H9 (cell line): ENCODE data around the gene RIT2. TPM values are rescaled to one million over a fixed set of nuclear protein-coding genes. Genes with fewer than 3 reads are reported as not detected.

Experiments used
- DNase-seq: peaks from one replicate; pipeline ENCODE4 v3.0.0-alpha.2; 2017
- H2AFZ ChIP-seq: one replicate; pipeline ENCODE4 v1.6.1; 2013; ENCODE audit warnings: mild to moderate bottlenecking, low read length, control low read depth, moderate library complexity
- H2AK5ac ChIP-seq: 2 replicates; pipeline ENCODE4 v1.6.1; 2013; ENCODE audit warnings: low read length, control low read depth, mixed read lengths; ENCODE audit not compliant: insufficient read length
- H2BK120ac ChIP-seq: one replicate; pipeline ENCODE4 v1.6.1; 2013; ENCODE audit warnings: low read depth, mild to moderate bottlenecking, low read length, control low read depth, inconsistent platforms; ENCODE audit not compliant: poor library complexity, severe bottlenecking
- H2BK12ac ChIP-seq: 2 replicates; pipeline ENCODE4 v1.6.1; 2013; ENCODE audit warnings: low read length, control low read depth, mixed read lengths, low read depth; ENCODE audit not compliant: insufficient read length
- H2BK15ac ChIP-seq: 2 replicates; pipeline ENCODE4 v1.6.1; 2013; ENCODE audit warnings: low read depth, low read length, control low read depth
- H2BK20ac ChIP-seq: one replicate; pipeline ENCODE4 v1.6.1; 2013; ENCODE audit warnings: low read depth, mild to moderate bottlenecking, low read length, control low read depth, inconsistent platforms; ENCODE audit not compliant: poor library complexity, severe bottlenecking
- H2BK5ac ChIP-seq: 2 replicates; pipeline ENCODE4 v1.6.1; 2013; ENCODE audit warnings: low read length, control low read depth, mixed read lengths; ENCODE audit not compliant: insufficient read length
- H3K14ac ChIP-seq: 2 replicates; pipeline ENCODE4 v1.6.1; 2013; ENCODE audit warnings: low read length, control low read depth; ENCODE audit not compliant: insufficient read depth
- H3K18ac ChIP-seq: 2 replicates; pipeline ENCODE4 v1.6.1; 2013; ENCODE audit warnings: low read depth, mild to moderate bottlenecking, mixed read lengths, low read length, control low read depth; ENCODE audit not compliant: insufficient read length
- H3K23ac ChIP-seq: 2 replicates; pipeline ENCODE4 v1.6.1; 2013; ENCODE audit warnings: low read length, control low read depth, mixed read lengths, low read depth; ENCODE audit not compliant: insufficient read length
- H3K23me2 ChIP-seq: 2 replicates; pipeline ENCODE4 v1.6.1; 2013; ENCODE audit warnings: low read depth, mild to moderate bottlenecking, mixed read lengths, low read length, control low read depth; ENCODE audit not compliant: insufficient read length, poor library complexity, severe bottlenecking
- H3K27ac ChIP-seq: 2 replicates; pipeline ENCODE4 v1.5.1; 2013; ENCODE audit warnings: low read length, control low read depth, mixed read lengths, low read depth; ENCODE audit not compliant: insufficient read length
- H3K27me3 ChIP-seq: 2 replicates; pipeline ENCODE4 v1.6.1; 2013; ENCODE audit warnings: low read length, control low read depth, inconsistent platforms; ENCODE audit not compliant: insufficient read depth
- H3K4ac ChIP-seq: 2 replicates; pipeline ENCODE4 v1.6.1; 2013; ENCODE audit warnings: low read depth, mild to moderate bottlenecking, control low read depth, inconsistent platforms, low read length, moderate library complexity
- H3K4me1 ChIP-seq: 2 replicates; pipeline ENCODE4 v1.6.1; 2013; ENCODE audit warnings: low read length, control low read depth, inconsistent platforms; ENCODE audit not compliant: insufficient read depth
- H3K4me2 ChIP-seq: 2 replicates; pipeline ENCODE4 v1.6.1; 2013; ENCODE audit warnings: low read length, control low read depth, mixed read lengths; ENCODE audit not compliant: insufficient read length, insufficient read depth
- H3K56ac ChIP-seq: 2 replicates; pipeline ENCODE4 v1.6.1; 2013; ENCODE audit warnings: low read depth, mild to moderate bottlenecking, mixed read lengths, low read length, control low read depth; ENCODE audit not compliant: insufficient read length
- H3K79me1 ChIP-seq: 2 replicates; pipeline ENCODE4 v1.6.1; 2013; ENCODE audit warnings: low read depth, mild to moderate bottlenecking, moderate library complexity, low read length, control low read depth, inconsistent platforms; ENCODE audit not compliant: insufficient read depth, poor library complexity, severe bottlenecking
- H3K79me2 ChIP-seq: 2 replicates; pipeline ENCODE4 v1.6.1; 2013; ENCODE audit warnings: low read length, control low read depth, inconsistent platforms; ENCODE audit not compliant: insufficient read depth
- H3K9ac ChIP-seq: 2 replicates; pipeline ENCODE4 v1.6.1; 2013; ENCODE audit warnings: low read length, control low read depth, mixed read lengths; ENCODE audit not compliant: insufficient read length; ENCODE audit errors: extremely low read depth
- H3K9me3 ChIP-seq: one replicate; pipeline ENCODE4 v1.6.1; 2013; ENCODE audit warnings: low read depth, low read length, inconsistent platforms; ENCODE audit not compliant: control insufficient read depth
- H3T11ph ChIP-seq: one replicate; pipeline ENCODE4 v1.6.1; 2013; ENCODE audit warnings: mild to moderate bottlenecking, low read length, control low read depth, inconsistent platforms
- H4K20me1 ChIP-seq: one replicate; pipeline ENCODE4 v1.6.1; 2013; ENCODE audit not compliant: control insufficient read depth, insufficient read length, insufficient read depth
- H4K5ac ChIP-seq: 2 replicates; pipeline ENCODE4 v1.6.1; 2013; ENCODE audit warnings: low read depth, mild to moderate bottlenecking, mixed read lengths, low read length, control low read depth; ENCODE audit not compliant: insufficient read length
- H4K8ac ChIP-seq: replicated peaks from 2 replicates; pipeline ENCODE4 v1.6.1; 2013; ENCODE audit warnings: low read length, control low read depth, mixed read lengths, low read depth; ENCODE audit not compliant: insufficient read length
- H4K91ac ChIP-seq: 2 replicates; pipeline ENCODE4 v1.6.1; 2013; ENCODE audit warnings: low read depth, mild to moderate bottlenecking, moderate library complexity, mixed read lengths, low read length, control low read depth; ENCODE audit not compliant: insufficient read length
- H3K27ac Mint-ChIP-seq, 3 experiments: 2 replicates in 2 of 3; 3 replicates in 1 of 3; pipeline ENCODE4 v1.8.0; 2020 to 2021; ENCODE audit warnings: mixed read lengths in 3 of 3, mild to moderate bottlenecking in 1 of 3, moderate library complexity in 1 of 3
- H3K27me3 Mint-ChIP-seq: 2 replicates; pipeline ENCODE4 v1.8.0; 2021; ENCODE audit warnings: low read depth, mild to moderate bottlenecking, moderate library complexity, mixed read lengths
- H3K36me3 Mint-ChIP-seq, 3 experiments: 2 replicates in 2 of 3; 3 replicates in 1 of 3; pipeline ENCODE4 v1.8.0; 2020 to 2021; ENCODE audit warnings: low read depth in 3 of 3, mixed read lengths in 3 of 3; ENCODE audit not compliant: insufficient read depth in 1 of 3
- H3K4me1 Mint-ChIP-seq, 2 experiments: 2 replicates each; pipeline ENCODE4 v1.8.0; 2020; ENCODE audit warnings: mixed read lengths in 2 of 2
- H3K4me3 Mint-ChIP-seq, 2 experiments: 2 replicates in 1 of 2; 3 replicates in 1 of 2; pipeline ENCODE4 v1.8.0; 2020 to 2021; ENCODE audit warnings: mild to moderate bottlenecking in 2 of 2, mixed read lengths in 2 of 2, moderate library complexity in 1 of 2
- H3K9me3 Mint-ChIP-seq, 2 experiments: 2 replicates in 1 of 2; 3 replicates in 1 of 2; pipeline ENCODE4 v1.8.0; 2020; ENCODE audit warnings: mild to moderate bottlenecking in 2 of 2, mixed read lengths in 2 of 2, moderate library complexity in 1 of 2
- WGBS: extraction: QIAGEN DNeasy Blood & Tissue Kit; methylation state at CpG from one replicate; pipeline ENCODE4 v1.1.7; 2013; ENCODE audit warnings: missing lambda C conversion rate, low lambda C conversion rate, mixed read lengths; ENCODE audit not compliant: insufficient read length; ENCODE audit errors: extremely low coverage; 5-methylcytosine and 5-hydroxymethylcytosine counted together
- total RNA-seq: library from RNA; stranded (reverse); gene quantifications from 2 replicates; pipeline ENCODE4 v1.2.1, GENCODE V29; 2021
- TF ChIP-seq, protein P1 (sequence below): fragments of 200-600 bp; sonication (generic); conservative IDR thresholded peaks from 3 replicates; pipeline ENCODE4 v1.8.0; 2021; ENCODE audit warnings: antibody characterized with exemption, mild to moderate bottlenecking

RIT2 gene
- total RNA-seq, 1 experiment from 2014 or later, result 1.2 TPM

DNA sequence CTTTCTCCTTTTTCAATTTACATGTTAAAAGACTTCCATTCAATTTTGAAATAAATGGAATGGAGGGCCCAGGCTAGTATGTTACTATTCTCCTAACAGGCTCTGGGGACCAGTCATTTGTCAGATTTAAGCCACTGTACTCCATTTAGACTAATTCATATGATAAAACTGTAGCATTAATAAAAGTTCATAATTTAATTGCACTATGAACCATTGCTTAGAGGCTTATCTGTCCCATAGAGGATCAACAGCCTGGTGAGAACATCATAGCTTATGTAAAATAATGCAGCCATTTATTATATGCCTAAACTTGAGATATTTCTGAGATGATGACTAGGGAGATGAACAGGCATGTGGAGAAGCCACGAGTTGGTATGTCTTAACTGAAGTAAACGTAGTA is 156.0 kb downstream of the RIT2 start:
- no CpG with 5 or more reads among the region's 2 CpGs for WGBS
- H3K27ac Mint-ChIP-seq, result no peak overlapping the region
- H2BK12ac ChIP-seq, result no peak overlapping the region
- H3K4me2 ChIP-seq, result no peak overlapping the region
- H4K20me1 ChIP-seq, result no peaks in the 10 kb centered on the region
- TF ChIP-seq, protein P1, sequence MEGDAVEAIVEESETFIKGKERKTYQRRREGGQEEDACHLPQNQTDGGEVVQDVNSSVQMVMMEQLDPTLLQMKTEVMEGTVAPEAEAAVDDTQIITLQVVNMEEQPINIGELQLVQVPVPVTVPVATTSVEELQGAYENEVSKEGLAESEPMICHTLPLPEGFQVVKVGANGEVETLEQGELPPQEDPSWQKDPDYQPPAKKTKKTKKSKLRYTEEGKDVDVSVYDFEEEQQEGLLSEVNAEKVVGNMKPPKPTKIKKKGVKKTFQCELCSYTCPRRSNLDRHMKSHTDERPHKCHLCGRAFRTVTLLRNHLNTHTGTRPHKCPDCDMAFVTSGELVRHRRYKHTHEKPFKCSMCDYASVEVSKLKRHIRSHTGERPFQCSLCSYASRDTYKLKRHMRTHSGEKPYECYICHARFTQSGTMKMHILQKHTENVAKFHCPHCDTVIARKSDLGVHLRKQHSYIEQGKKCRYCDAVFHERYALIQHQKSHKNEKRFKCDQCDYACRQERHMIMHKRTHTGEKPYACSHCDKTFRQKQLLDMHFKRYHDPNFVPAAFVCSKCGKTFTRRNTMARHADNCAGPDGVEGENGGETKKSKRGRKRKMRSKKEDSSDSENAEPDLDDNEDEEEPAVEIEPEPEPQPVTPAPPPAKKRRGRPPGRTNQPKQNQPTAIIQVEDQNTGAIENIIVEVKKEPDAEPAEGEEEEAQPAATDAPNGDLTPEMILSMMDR, result no peak
- no peaks in the 10 kb centered on the region for H3K79me1 ChIP-seq
- H3K9ac ChIP-seq, result no peak overlapping the region
- H3K36me3 Mint-ChIP-seq, result no peaks in the 10 kb centered on the region
- no peak overlapping the region for H3K4me3 Mint-ChIP-seq
- H3K27ac ChIP-seq, result no peak overlapping the region
- peaks cover 0 to 12% of the 10 kb centered on the region in 2 experiments; a peak in 2 of 4 replicates for H3K4me1 Mint-ChIP-seq
- no peak overlapping the region for H2BK120ac ChIP-seq
- no peak overlapping the region for H4K91ac ChIP-seq
- no peak overlapping the region for H3T11ph ChIP-seq
- no peaks in the 10 kb centered on the region for H3K23me2 ChIP-seq
- H3K27me3 Mint-ChIP-seq, result no peaks in the 10 kb centered on the region
- no peak overlapping the region for H2BK5ac ChIP-seq
- no peaks in the 10 kb centered on the region; the same call in 1 of the 2 replicates for H3K79me2 ChIP-seq
- H2BK15ac ChIP-seq, result no peak overlapping the region
- H3K23ac ChIP-seq, result no peak overlapping the region
- no peak overlapping the region for H3K56ac ChIP-seq
- no peak overlapping the region for H2AK5ac ChIP-seq
- H3K27me3 ChIP-seq, result no peaks in the 10 kb centered on the region
- H3K4me1 ChIP-seq, result no peaks in the 10 kb centered on the region
- no peaks in the 10 kb centered on the region for H3K9me3 Mint-ChIP-seq
- no peak overlapping the region for H3K18ac ChIP-seq
- DNase-seq, result no peak
- no peak overlapping the region for H2BK20ac ChIP-seq
- no peak overlapping the region for H3K4ac ChIP-seq
- H3K14ac ChIP-seq, result no peak overlapping the region
- H4K8ac ChIP-seq, result no peak overlapping the region
- no peaks in the 10 kb centered on the region for H3K9me3 ChIP-seq
- no peak overlapping the region for H4K5ac ChIP-seq
- H2AFZ ChIP-seq, result no peak overlapping the region
